Glomerular endothelial cell (primary cell): ENCODE data around the gene ABCB6. TPM values are rescaled to one million over a fixed set of nuclear protein-coding genes. Genes with fewer than 3 reads are reported as not detected.

Experiments used
- DNase-seq: peaks from one replicate; pipeline ENCODE4 v3.0.0-alpha.2; 2011; ENCODE audit warnings: low read depth, low spot score; ENCODE audit errors: extremely low read depth
- total RNA-seq: library from RNA; depleted of rRNA; stranded (reverse); fragments of >200 nt; gene quantifications from 2 replicates; pipeline ENCODE4 v1.2.3, GENCODE V29; 2015

ABCB6 gene
- total RNA-seq, 1 donor from 2014 or later, result 17.8 TPM

- DNase-seq, result no peak
These were observed 31.9 kb downstream of the ABCB6 start for GRCh38 chr2:219186754-219187456.

GRCh38 chr2:219184121-219184520 lies 34.6 kb downstream of the ABCB6 start:
- no peak for DNase-seq

- no peak for DNase-seq
These were observed 35.5 kb downstream of the ABCB6 start for GRCh38 chr2:219183151-219183772.

GRCh38 chr2:219182331-219183150 lies 36.2 kb downstream of the ABCB6 start:
- DNase-seq, result no peak

- DNase-seq, result no peak
These were observed 37.2 kb downstream of the ABCB6 start for GRCh38 chr2:219181531-219181930.

GRCh38 chr2:219180961-219181360 lies 37.8 kb downstream of the ABCB6 start:
- no peak for DNase-seq

- DNase-seq, result no peak
These were observed 38.9 kb downstream of the ABCB6 start for GRCh38 chr2:219179601-219180465.

GRCh38 chr2:219178377-219179175 lies 40.2 kb downstream of the ABCB6 start:
- no peak for DNase-seq

GRCh38 chr2:219177552-219178376 lies 41.0 kb downstream of the ABCB6 start, which contains the start of gene RETREG2:
Gene RETREG2, plus strand, starts transcription at chr2:219178275. Its CDS starts 78 bp downstream, at chr2:219178353.
- no peak for DNase-seq

- no peak for DNase-seq
These were observed 41.8 kb downstream of the ABCB6 start, which contains the start of gene CNPPD1 for GRCh38 chr2:219176818-219177551. Gene CNPPD1, minus strand, starts transcription at chr2:219176925. Its CDS starts 97 bp downstream, at chr2:219176828.

- no peak for DNase-seq
These were observed 42.6 kb downstream of the ABCB6 start for GRCh38 chr2:219175928-219176817.

GRCh38 chr2:219175486-219175885 lies 43.3 kb downstream of the ABCB6 start:
- no peak for DNase-seq

GRCh38 chr2:219174801-219175200 lies 44.0 kb downstream of the ABCB6 start:
- no peak for DNase-seq

GRCh38 chr2:219174146-219174545 lies 44.6 kb downstream of the ABCB6 start:
- no peak for DNase-seq

GRCh38 chr2:219173176-219173575 lies 45.6 kb downstream of the ABCB6 start:
- DNase-seq, result no peak

- no peak for DNase-seq
These were observed 46.3 kb downstream of the ABCB6 start for GRCh38 chr2:219172231-219173154.
